Vagina (tissue), 2 donors: ENCODE data around the gene KIF2C.

Experiments used
- CTCF ChIP-seq, 3 experiments: fragments of 450-650 bp in 2 of 3; fragments of 200-600 bp in 1 of 3; sonication (generic) in 1 of 3; IDR thresholded peaks; one replicate each; pipeline ENCODE4 v1.5.1; 2017 to 2019; ENCODE audit warnings: antibody characterized with exemption in 3 of 3, mild to moderate bottlenecking in 2 of 3, moderate library complexity in 2 of 3
- POLR2AphosphoS5 ChIP-seq, 2 donors: sonication (generic); formaldehyde crosslinking; IDR thresholded peaks; one replicate each; pipeline ENCODE4 v1.9.0; 2017; ENCODE audit warnings: antibody characterized with exemption in 2 of 2, mild to moderate bottlenecking in 2 of 2, low read depth in 1 of 2; ENCODE audit not compliant: insufficient read depth in 1 of 2

DNA sequence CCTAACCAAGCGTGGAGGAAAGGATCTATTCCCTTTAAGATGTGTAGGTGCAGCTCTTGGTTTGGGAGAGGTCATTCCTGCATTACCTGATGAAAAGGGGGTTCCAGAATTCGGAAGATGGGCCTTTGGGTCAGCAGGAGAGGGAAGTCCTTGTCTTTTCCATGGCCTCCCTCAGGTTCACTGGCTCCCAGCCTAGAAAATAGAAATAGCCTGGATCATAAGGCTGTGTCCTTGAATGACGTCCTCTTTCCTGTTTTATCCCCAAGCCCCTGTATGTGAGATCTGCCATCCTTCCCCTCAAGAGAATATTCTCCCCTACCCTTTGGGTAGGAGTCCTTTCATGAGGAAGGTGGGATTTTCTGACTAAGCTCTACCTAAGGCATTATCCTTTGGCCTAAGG is 21.2 kb downstream of the KIF2C start:
- TF ChIP-seq CTCF (IDR thresholded peaks at IDR 0.05) = no peak
- TF ChIP-seq POLR2AphosphoS5 (IDR thresholded peaks at IDR 0.05; ENCODE audit: insufficient read depth in 1 of 2, low read depth in 1 of 2) = no peak
